ENCODE results near the gene BRD4. TPM values are rescaled to one million over a fixed set of nuclear protein-coding genes. Genes with fewer than 3 reads are reported as not detected.

The BRD4 gene
- total and polyA plus RNA-seq, 2 donors (not counting 1 experiment from before 2014, with no cell fraction given) = 9.9 to 20.1 TPM

DNA sequence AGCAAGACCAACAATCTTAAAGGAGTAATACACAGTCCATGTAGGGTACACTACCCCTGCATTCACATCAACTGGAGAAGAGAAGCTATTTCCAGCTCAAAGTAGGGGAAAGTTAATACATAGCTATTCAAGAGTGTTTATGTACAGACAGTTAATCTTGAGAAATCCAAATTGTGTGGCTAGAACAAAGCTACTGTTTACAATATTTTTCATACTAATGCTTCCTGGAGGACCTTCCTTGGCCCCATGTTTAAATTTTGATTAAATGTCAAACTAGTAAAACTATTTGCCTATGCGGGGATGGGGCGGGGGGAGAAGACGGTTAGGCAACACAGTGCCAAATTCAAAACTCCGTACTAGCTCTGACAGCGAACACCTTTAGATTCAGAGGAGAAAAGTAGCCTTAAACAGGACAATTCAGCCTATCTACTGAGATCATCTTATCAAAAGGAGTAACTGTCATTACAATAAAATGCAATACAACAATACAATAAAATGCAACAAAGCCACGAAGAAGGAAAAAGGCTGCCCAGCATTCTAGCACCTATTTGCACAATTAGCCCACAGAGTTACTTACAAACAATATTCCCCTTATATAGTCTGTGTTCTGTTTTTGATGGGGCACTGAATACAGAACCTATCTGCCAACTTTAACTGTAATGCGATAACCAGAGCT is 29.1 kb downstream of the BRD4 start:
- DNase-seq (ENCODE audit: low read depth in 2 of 2) = peak; percentile 51 to 80
- Histone ChIP-seq H3K4me3 (replicated peaks in 1 of 4; ENCODE audit: control extremely low read depth in 1 of 4, insufficient read depth in 1 of 4, low read depth in 3 of 4, low read length in 4 of 4) (no peak overlapping the region), H2AFZ (ENCODE audit: low read length) (no peak overlapping the region), H3K4me2 (ENCODE audit: extremely low read depth, insufficient read depth, low read length) (peak overlapping the region; percentile 58), H3K36me3 (ENCODE audit: control insufficient read depth, insufficient read depth, low read length) (no peaks in the 10 kb centered on the region), H4K20me1 (ENCODE audit: control insufficient read depth, extremely low read depth, insufficient read depth, low read length) (peaks cover 19% of the 10 kb centered on the region), H3K9me3 (ENCODE audit: control insufficient read depth, insufficient read depth, low read depth, low read length) (no peaks in the 10 kb centered on the region), H3K4me1 (ENCODE audit: control insufficient read depth, extremely low read depth, insufficient read depth, low read length) (peaks cover 35% of the 10 kb centered on the region), H3K79me2 (ENCODE audit: control insufficient read depth, insufficient read depth, low read length) (peaks cover 93% of the 10 kb centered on the region), H3K9ac (ENCODE audit: insufficient read depth, low read length) (no peak overlapping the region), H3K27me3 (ENCODE audit: control insufficient read depth, insufficient read depth, low read length) (no peaks in the 10 kb centered on the region), H3K27ac (ENCODE audit: insufficient read depth, low read length) (peak overlapping the region; percentile 50)
- no peak for TF ChIP-seq EZH2 (IDR thresholded peaks at IDR 0.05; ENCODE audit: low read length, missing control alignments)
- TF ChIP-seq, protein P1, sequence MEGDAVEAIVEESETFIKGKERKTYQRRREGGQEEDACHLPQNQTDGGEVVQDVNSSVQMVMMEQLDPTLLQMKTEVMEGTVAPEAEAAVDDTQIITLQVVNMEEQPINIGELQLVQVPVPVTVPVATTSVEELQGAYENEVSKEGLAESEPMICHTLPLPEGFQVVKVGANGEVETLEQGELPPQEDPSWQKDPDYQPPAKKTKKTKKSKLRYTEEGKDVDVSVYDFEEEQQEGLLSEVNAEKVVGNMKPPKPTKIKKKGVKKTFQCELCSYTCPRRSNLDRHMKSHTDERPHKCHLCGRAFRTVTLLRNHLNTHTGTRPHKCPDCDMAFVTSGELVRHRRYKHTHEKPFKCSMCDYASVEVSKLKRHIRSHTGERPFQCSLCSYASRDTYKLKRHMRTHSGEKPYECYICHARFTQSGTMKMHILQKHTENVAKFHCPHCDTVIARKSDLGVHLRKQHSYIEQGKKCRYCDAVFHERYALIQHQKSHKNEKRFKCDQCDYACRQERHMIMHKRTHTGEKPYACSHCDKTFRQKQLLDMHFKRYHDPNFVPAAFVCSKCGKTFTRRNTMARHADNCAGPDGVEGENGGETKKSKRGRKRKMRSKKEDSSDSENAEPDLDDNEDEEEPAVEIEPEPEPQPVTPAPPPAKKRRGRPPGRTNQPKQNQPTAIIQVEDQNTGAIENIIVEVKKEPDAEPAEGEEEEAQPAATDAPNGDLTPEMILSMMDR (conservative IDR thresholded peaks at IDR 0.05 in 1 of 2, IDR thresholded peaks at IDR 0.05 in 1 of 2; ENCODE audit: low read depth in 1 of 2, low read length in 2 of 2) = no peak

DNA sequence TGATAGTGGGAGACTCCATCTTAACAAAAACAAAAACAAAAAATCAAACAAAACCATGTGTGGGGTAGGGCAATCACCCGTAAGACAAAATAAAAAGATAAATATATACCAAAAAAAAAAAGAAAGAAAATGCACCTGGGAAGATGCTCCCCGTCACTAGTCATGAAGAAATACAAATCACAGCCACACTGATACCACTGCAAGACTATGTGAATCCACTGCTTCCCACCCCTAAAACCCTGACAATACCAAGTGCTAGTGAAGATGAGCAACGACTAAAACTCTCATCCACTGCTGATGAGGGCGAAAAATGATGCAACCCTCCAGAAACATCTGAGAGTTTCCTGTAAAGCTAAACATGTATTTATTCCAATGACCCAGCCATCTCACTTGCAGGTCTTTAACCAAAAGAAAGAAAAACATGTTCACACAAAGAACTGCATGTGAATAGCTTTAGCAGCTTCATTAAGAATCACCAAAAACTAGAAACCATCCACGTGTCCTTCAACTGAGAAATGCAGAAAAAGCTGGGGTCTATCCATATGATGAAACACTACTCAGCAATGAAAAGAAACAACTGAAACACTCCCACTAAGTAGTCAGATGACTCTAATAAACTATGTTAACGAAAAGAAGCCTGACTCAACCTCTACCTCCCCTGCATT is 31.7 kb downstream of the BRD4 start:
- H4K20me1 ChIP-seq (ENCODE audit: control insufficient read depth, extremely low read depth, insufficient read depth, low read length) = peaks cover 15% of the 10 kb centered on the region
- H3K27ac ChIP-seq (ENCODE audit: insufficient read depth, low read length) = peak overlapping the region; percentile 60
- H3K27me3 ChIP-seq (ENCODE audit: control insufficient read depth, insufficient read depth, low read length) = no peaks in the 10 kb centered on the region
- H3K4me3 ChIP-seq (replicated peaks in 1 of 4; ENCODE audit: control extremely low read depth in 1 of 4, insufficient read depth in 1 of 4, low read depth in 3 of 4, low read length in 4 of 4) = no peak overlapping the region
- DNase-seq (ENCODE audit: low read depth in 2 of 2) = peak; percentile 60 to 89
- peaks cover 54% of the 10 kb centered on the region for H3K4me1 ChIP-seq (ENCODE audit: control insufficient read depth, extremely low read depth, insufficient read depth, low read length)
- H3K4me2 ChIP-seq (ENCODE audit: extremely low read depth, insufficient read depth, low read length) = no peak overlapping the region
- TF ChIP-seq, protein P1 (conservative IDR thresholded peaks at IDR 0.05 in 1 of 2, IDR thresholded peaks at IDR 0.05 in 1 of 2; ENCODE audit: low read depth in 1 of 2, low read length in 2 of 2) = no peak
- no peak for TF ChIP-seq EZH2 (IDR thresholded peaks at IDR 0.05; ENCODE audit: low read length, missing control alignments)
- no peaks in the 10 kb centered on the region for H3K36me3 ChIP-seq (ENCODE audit: control insufficient read depth, insufficient read depth, low read length)
- no peak overlapping the region for H2AFZ ChIP-seq (ENCODE audit: low read length)
- H3K79me2 ChIP-seq (ENCODE audit: control insufficient read depth, insufficient read depth, low read length) = peaks cover 92% of the 10 kb centered on the region
- H3K9me3 ChIP-seq (ENCODE audit: control insufficient read depth, insufficient read depth, low read depth, low read length) = no peaks in the 10 kb centered on the region
- no peak overlapping the region for H3K9ac ChIP-seq (ENCODE audit: insufficient read depth, low read length)

DNA sequence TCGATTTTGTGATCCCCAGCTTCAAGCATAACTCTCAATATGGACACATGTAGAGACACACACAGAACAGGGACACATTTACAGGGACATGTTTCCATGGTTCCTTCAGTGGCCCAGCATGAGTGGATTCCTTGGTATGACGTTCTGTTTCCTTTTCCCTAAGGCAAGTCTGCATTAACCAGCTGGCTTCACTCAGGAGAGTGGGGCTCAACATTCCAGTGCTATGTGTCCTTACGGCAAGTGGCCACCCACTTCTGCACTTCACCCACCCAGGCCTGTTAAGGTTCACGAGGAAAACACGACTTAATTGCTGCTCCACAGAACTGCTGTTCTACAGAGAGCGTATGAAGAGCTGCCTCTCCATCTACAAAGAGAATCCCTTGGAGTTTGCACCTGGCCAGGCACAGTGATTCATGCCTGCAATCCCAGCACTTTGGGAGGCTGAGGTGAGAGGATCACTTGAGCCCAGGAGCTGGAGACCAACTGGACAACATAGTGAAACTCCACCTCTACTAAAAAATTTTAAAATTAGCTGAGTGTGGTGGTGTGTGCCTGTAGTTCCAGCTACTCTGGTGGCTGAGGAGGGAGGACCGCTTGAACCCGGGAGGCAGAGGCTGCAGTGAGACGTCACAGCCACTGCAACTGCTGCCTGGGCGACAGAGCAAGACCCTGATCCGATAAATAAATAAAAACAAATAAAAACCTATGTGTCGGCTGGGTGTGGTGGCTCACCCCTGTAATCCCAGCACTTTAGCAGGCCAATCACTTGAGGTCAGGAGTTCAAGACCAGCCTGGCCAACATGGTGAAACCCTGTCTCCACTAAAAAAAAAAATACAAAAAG is 32.5 kb downstream of the BRD4 start:
- Histone ChIP-seq H2AFZ (ENCODE audit: low read length) (no peak overlapping the region), H4K20me1 (ENCODE audit: control insufficient read depth, extremely low read depth, insufficient read depth, low read length) (peaks cover 16% of the 10 kb centered on the region), H3K9ac (ENCODE audit: insufficient read depth, low read length) (no peak overlapping the region), H3K9me3 (ENCODE audit: control insufficient read depth, insufficient read depth, low read depth, low read length) (no peaks in the 10 kb centered on the region), H3K4me3 (replicated peaks in 1 of 4; ENCODE audit: control extremely low read depth in 1 of 4, insufficient read depth in 1 of 4, low read depth in 3 of 4, low read length in 4 of 4) (no peak overlapping the region), H3K36me3 (ENCODE audit: control insufficient read depth, insufficient read depth, low read length) (no peaks in the 10 kb centered on the region), H3K4me1 (ENCODE audit: control insufficient read depth, extremely low read depth, insufficient read depth, low read length) (peaks cover 54% of the 10 kb centered on the region), H3K27ac (ENCODE audit: insufficient read depth, low read length) (peak overlapping the region; percentile 60), H3K4me2 (ENCODE audit: extremely low read depth, insufficient read depth, low read length) (no peak overlapping the region), H3K27me3 (ENCODE audit: control insufficient read depth, insufficient read depth, low read length) (no peaks in the 10 kb centered on the region), H3K79me2 (ENCODE audit: control insufficient read depth, insufficient read depth, low read length) (peaks cover 93% of the 10 kb centered on the region)
- TF ChIP-seq, protein P1 (conservative IDR thresholded peaks at IDR 0.05 in 1 of 2, IDR thresholded peaks at IDR 0.05 in 1 of 2; ENCODE audit: low read depth in 1 of 2, low read length in 2 of 2) = no peak
- TF ChIP-seq EZH2 (IDR thresholded peaks at IDR 0.05; ENCODE audit: low read length, missing control alignments) = no peak
- peak; percentile 74 to 83 for DNase-seq (ENCODE audit: low read depth in 2 of 2)

Data from fibroblast of lung (primary cell).